ENCODE measurements around the gene STING1.
A peak's percentile ranks its signal among the peaks of the same experiment; 100 is the strongest.

The STING1 gene

GRCh38 chr5:139495638-139496435 lies 13.3 kb upstream of the STING1 start:
- Histone ChIP-seq H3K4me1 (ENCODE audit: control insufficient read depth, low read depth, low read length) (no peaks in the 10 kb centered on the region), H4K8ac (ENCODE audit: low read depth, low read length) (no peak overlapping the region), H3K79me2 (ENCODE audit: control insufficient read depth, insufficient read depth, low read length) (no peaks in the 10 kb centered on the region), H3K9ac (ENCODE audit: low read length) (no peak overlapping the region), H3K27ac (ENCODE audit: low read depth, low read length) (no peak overlapping the region), H2BK120ac (ENCODE audit: low read depth, low read length) (no peak overlapping the region), H3K27me3 (ENCODE audit: insufficient read depth, low read length, poor library complexity) (no peaks in the 10 kb centered on the region), H3K79me1 (ENCODE audit: low read length) (no peaks in the 10 kb centered on the region), H2AK5ac (ENCODE audit: low read length) (no peak overlapping the region), H3K36me3 (ENCODE audit: control insufficient read depth, insufficient read depth, low read length) (no peaks in the 10 kb centered on the region), H3K18ac (ENCODE audit: low read length) (no peak overlapping the region), H3K4me2 (ENCODE audit: low read length) (no peak overlapping the region), H3K56ac (ENCODE audit: low read length) (no peak overlapping the region), H2BK5ac (ENCODE audit: low read length) (no peak overlapping the region), H3K23ac (ENCODE audit: low read length) (no peak overlapping the region), H3K4ac (ENCODE audit: low read depth, low read length) (no peak overlapping the region), H4K5ac (ENCODE audit: low read length) (no peak overlapping the region), H2BK15ac (replicated peaks; ENCODE audit: low read depth) (no peak overlapping the region), H3K4me3 (ENCODE audit: low read length) (no peak overlapping the region)
- no CpG with 5 or more reads among the region's 3 CpGs for WGBS (ENCODE audit: extremely low coverage, insufficient coverage, low lambda C conversion rate)
- no peak for DNase-seq

GRCh38 chr5:139494832-139495231 lies 12.3 kb upstream of the STING1 start:
- no peak overlapping the region for H3K4ac ChIP-seq (ENCODE audit: low read depth, low read length)
- no peaks in the 10 kb centered on the region for H3K27me3 ChIP-seq (ENCODE audit: insufficient read depth, low read length, poor library complexity)
- no peak overlapping the region for H3K18ac ChIP-seq (ENCODE audit: low read length)
- no peak overlapping the region for H2BK15ac ChIP-seq (replicated peaks; ENCODE audit: low read depth)
- H3K56ac ChIP-seq (ENCODE audit: low read length), result no peak overlapping the region
- no peak overlapping the region for H3K27ac ChIP-seq (ENCODE audit: low read depth, low read length)
- H3K23ac ChIP-seq (ENCODE audit: low read length), result no peak overlapping the region
- no peak overlapping the region for H2BK5ac ChIP-seq (ENCODE audit: low read length)
- no peak overlapping the region for H3K4me3 ChIP-seq (ENCODE audit: low read length)
- H3K79me1 ChIP-seq (ENCODE audit: low read length), result no peaks in the 10 kb centered on the region
- no peak for DNase-seq
- no peak overlapping the region for H4K5ac ChIP-seq (ENCODE audit: low read length)
- no peaks in the 10 kb centered on the region for H3K4me1 ChIP-seq (ENCODE audit: control insufficient read depth, low read depth, low read length)
- no peak overlapping the region for H3K9ac ChIP-seq (ENCODE audit: low read length)
- no peak overlapping the region for H4K8ac ChIP-seq (ENCODE audit: low read depth, low read length)
- no peaks in the 10 kb centered on the region for H3K36me3 ChIP-seq (ENCODE audit: control insufficient read depth, insufficient read depth, low read length)
- H2BK120ac ChIP-seq (ENCODE audit: low read depth, low read length), result no peak overlapping the region
- no peak overlapping the region for H3K4me2 ChIP-seq (ENCODE audit: low read length)
- H2AK5ac ChIP-seq (ENCODE audit: low read length), result no peak overlapping the region
- H3K79me2 ChIP-seq (ENCODE audit: control insufficient read depth, insufficient read depth, low read length), result no peaks in the 10 kb centered on the region

- Histone ChIP-seq H2BK15ac (replicated peaks; ENCODE audit: low read depth) (no peak overlapping the region), H2BK5ac (ENCODE audit: low read length) (no peak overlapping the region), H3K56ac (ENCODE audit: low read length) (no peak overlapping the region), H3K27me3 (ENCODE audit: insufficient read depth, low read length, poor library complexity) (no peaks in the 10 kb centered on the region), H3K36me3 (ENCODE audit: control insufficient read depth, insufficient read depth, low read length) (no peaks in the 10 kb centered on the region), H3K9ac (ENCODE audit: low read length) (no peak overlapping the region), H3K4ac (ENCODE audit: low read depth, low read length) (no peak overlapping the region), H3K79me2 (ENCODE audit: control insufficient read depth, insufficient read depth, low read length) (no peaks in the 10 kb centered on the region), H3K4me3 (ENCODE audit: low read length) (no peak overlapping the region), H3K18ac (ENCODE audit: low read length) (no peak overlapping the region), H2BK120ac (ENCODE audit: low read depth, low read length) (no peak overlapping the region), H3K4me2 (ENCODE audit: low read length) (no peak overlapping the region), H2AK5ac (ENCODE audit: low read length) (no peak overlapping the region), H3K79me1 (ENCODE audit: low read length) (no peaks in the 10 kb centered on the region), H3K27ac (ENCODE audit: low read depth, low read length) (no peak overlapping the region), H4K5ac (ENCODE audit: low read length) (no peak overlapping the region), H4K8ac (ENCODE audit: low read depth, low read length) (no peak overlapping the region), H3K4me1 (ENCODE audit: control insufficient read depth, low read depth, low read length) (no peaks in the 10 kb centered on the region), H3K23ac (ENCODE audit: low read length) (no peak overlapping the region)
- WGBS (ENCODE audit: extremely low coverage, insufficient coverage, low lambda C conversion rate), result no CpG with 5 or more reads among the region's 3 CpGs
- DNase-seq, result no peak
Measured at GRCh38 chr5:139494256-139494655, 11.7 kb upstream of the STING1 start.

- H4K5ac ChIP-seq (ENCODE audit: low read length), result no peak overlapping the region
- no peak overlapping the region for H3K4ac ChIP-seq (ENCODE audit: low read depth, low read length)
- H2BK120ac ChIP-seq (ENCODE audit: low read depth, low read length), result no peak overlapping the region
- H4K8ac ChIP-seq (ENCODE audit: low read depth, low read length), result no peak overlapping the region
- no peaks in the 10 kb centered on the region for H3K4me1 ChIP-seq (ENCODE audit: control insufficient read depth, low read depth, low read length)
- WGBS (ENCODE audit: extremely low coverage, insufficient coverage, low lambda C conversion rate), result no CpG with 5 or more reads among the region's 6 CpGs
- no peak overlapping the region for H3K56ac ChIP-seq (ENCODE audit: low read length)
- H3K4me3 ChIP-seq (ENCODE audit: low read length), result no peak overlapping the region
- no peak overlapping the region for H3K27ac ChIP-seq (ENCODE audit: low read depth, low read length)
- no peak overlapping the region for H3K18ac ChIP-seq (ENCODE audit: low read length)
- no peaks in the 10 kb centered on the region for H3K27me3 ChIP-seq (ENCODE audit: insufficient read depth, low read length, poor library complexity)
- no peak overlapping the region for H2BK5ac ChIP-seq (ENCODE audit: low read length)
- H3K23ac ChIP-seq (ENCODE audit: low read length), result no peak overlapping the region
- H3K4me2 ChIP-seq (ENCODE audit: low read length), result no peak overlapping the region
- H2BK15ac ChIP-seq (replicated peaks; ENCODE audit: low read depth), result no peak overlapping the region
- H3K79me2 ChIP-seq (ENCODE audit: control insufficient read depth, insufficient read depth, low read length), result no peaks in the 10 kb centered on the region
- H3K79me1 ChIP-seq (ENCODE audit: low read length), result no peaks in the 10 kb centered on the region
- no peak for DNase-seq
- H2AK5ac ChIP-seq (ENCODE audit: low read length), result no peak overlapping the region
- H3K9ac ChIP-seq (ENCODE audit: low read length), result no peak overlapping the region
- no peaks in the 10 kb centered on the region for H3K36me3 ChIP-seq (ENCODE audit: control insufficient read depth, insufficient read depth, low read length)
Measured at GRCh38 chr5:139492700-139493192, 10.2 kb upstream of the STING1 start.

GRCh38 chr5:139488260-139488659 lies 5.7 kb upstream of the STING1 start:
- H4K5ac ChIP-seq (ENCODE audit: low read length), result no peak overlapping the region
- H3K79me1 ChIP-seq (ENCODE audit: low read length), result no peaks in the 10 kb centered on the region
- H3K23ac ChIP-seq (ENCODE audit: low read length), result no peak overlapping the region
- no peak overlapping the region for H3K18ac ChIP-seq (ENCODE audit: low read length)
- no peak overlapping the region for H4K8ac ChIP-seq (ENCODE audit: low read depth, low read length)
- H3K4me1 ChIP-seq (ENCODE audit: control insufficient read depth, low read depth, low read length), result no peaks in the 10 kb centered on the region
- no peaks in the 10 kb centered on the region for H3K79me2 ChIP-seq (ENCODE audit: control insufficient read depth, insufficient read depth, low read length)
- H3K56ac ChIP-seq (ENCODE audit: low read length), result no peak overlapping the region
- no peaks in the 10 kb centered on the region for H3K36me3 ChIP-seq (ENCODE audit: control insufficient read depth, insufficient read depth, low read length)
- H2BK15ac ChIP-seq (replicated peaks; ENCODE audit: low read depth), result no peak overlapping the region
- H3K27ac ChIP-seq (ENCODE audit: low read depth, low read length), result no peak overlapping the region
- no peak overlapping the region for H2BK5ac ChIP-seq (ENCODE audit: low read length)
- no peaks in the 10 kb centered on the region for H3K27me3 ChIP-seq (ENCODE audit: insufficient read depth, low read length, poor library complexity)
- H3K4ac ChIP-seq (ENCODE audit: low read depth, low read length), result no peak overlapping the region
- no peak overlapping the region for H3K4me3 ChIP-seq (ENCODE audit: low read length)
- H3K4me2 ChIP-seq (ENCODE audit: low read length), result no peak overlapping the region
- H2BK120ac ChIP-seq (ENCODE audit: low read depth, low read length), result no peak overlapping the region
- DNase-seq, result no peak
- no peak overlapping the region for H3K9ac ChIP-seq (ENCODE audit: low read length)
- no peak overlapping the region for H2AK5ac ChIP-seq (ENCODE audit: low read length)
- no CpG with 5 or more reads among the region's 3 CpGs for WGBS (ENCODE audit: extremely low coverage, insufficient coverage, low lambda C conversion rate)

- Histone ChIP-seq H3K36me3 (ENCODE audit: control insufficient read depth, insufficient read depth, low read length) (no peaks in the 10 kb centered on the region), H3K4me2 (ENCODE audit: low read length) (no peak overlapping the region), H4K5ac (ENCODE audit: low read length) (no peak overlapping the region), H3K23ac (ENCODE audit: low read length) (no peak overlapping the region), H3K4ac (ENCODE audit: low read depth, low read length) (no peak overlapping the region), H3K79me1 (ENCODE audit: low read length) (no peaks in the 10 kb centered on the region), H2AK5ac (ENCODE audit: low read length) (no peak overlapping the region), H2BK15ac (replicated peaks; ENCODE audit: low read depth) (no peak overlapping the region), H2BK120ac (ENCODE audit: low read depth, low read length) (no peak overlapping the region), H3K9ac (ENCODE audit: low read length) (no peak overlapping the region), H3K4me3 (ENCODE audit: low read length) (no peak overlapping the region), H3K18ac (ENCODE audit: low read length) (no peak overlapping the region), H3K27me3 (ENCODE audit: insufficient read depth, low read length, poor library complexity) (no peaks in the 10 kb centered on the region), H2BK5ac (ENCODE audit: low read length) (no peak overlapping the region), H4K8ac (ENCODE audit: low read depth, low read length) (no peak overlapping the region), H3K4me1 (ENCODE audit: control insufficient read depth, low read depth, low read length) (no peaks in the 10 kb centered on the region), H3K56ac (ENCODE audit: low read length) (peak overlapping the region; percentile 17), H3K27ac (ENCODE audit: low read depth, low read length) (no peak overlapping the region), H3K79me2 (ENCODE audit: control insufficient read depth, insufficient read depth, low read length) (no peaks in the 10 kb centered on the region)
- no CpG with 5 or more reads among the region's 7 CpGs for WGBS (ENCODE audit: extremely low coverage, insufficient coverage, low lambda C conversion rate)
- no peak for DNase-seq
Measured at GRCh38 chr5:139486201-139486600, 3.6 kb upstream of the STING1 start.
